Left ventricle myocardium inferior (tissue), 1 donor: ENCODE data around the gene TTC39A. TPM values are rescaled to one million over a fixed set of nuclear protein-coding genes. Genes with fewer than 3 reads are reported as not detected.

Source experiments
- DNase-seq: peaks from one replicate; pipeline ENCODE4 v3.0.0-alpha.2; 2020
- H3K27ac ChIP-seq: fragments of 200-600 bp; replicated peaks from 2 replicates; pipeline ENCODE4 v1.8.0; 2021
- H3K27me3 ChIP-seq: fragments of 200-600 bp; 2 replicates; pipeline ENCODE4 v1.8.0; 2021; ENCODE audit warnings: low read depth
- H3K36me3 ChIP-seq: fragments of 200-600 bp; 2 replicates; pipeline ENCODE4 v1.8.0; 2021
- H3K4me1 ChIP-seq: fragments of 200-600 bp; 2 replicates; pipeline ENCODE4 v1.8.0; 2021
- H3K4me3 ChIP-seq: fragments of 200-600 bp; 2 replicates; pipeline ENCODE4 v1.8.0; 2021; ENCODE audit warnings: mild to moderate bottlenecking, moderate library complexity
- H3K9me3 ChIP-seq: fragments of 200-600 bp; replicated peaks from 2 replicates; pipeline ENCODE4 v1.8.0; 2021
- intact Hi-C: fragments of 100-400 bp; cut with micrococcal nuclease; formaldehyde crosslinking; loops from one replicate; pipeline ENCODE4 v1.11.0; 2022
- total RNA-seq: library from RNA; stranded (reverse); fragmentation: NEBNext Ultra II Directional; extraction: Animal tissue kit (Norgen Biotek cat#: 25700); gene quantifications from one replicate; pipeline ENCODE4 v1.2.1, GENCODE V29; 2021
- TF ChIP-seq, protein P1 (sequence below): fragments of 200-600 bp; IDR thresholded peaks from 2 replicates; pipeline ENCODE4 v1.8.0; 2021; ENCODE audit warnings: antibody characterized with exemption, mild to moderate bottlenecking, borderline replicate concordance
- donor health status: DM: no; HTN: yes; CAD: no; lungs with severe emphysema.

Gene TTC39A
- total RNA-seq, 1 donor from 2014 or later, result 25.7 TPM

- Histone ChIP-seq H3K27ac (no peak overlapping the region), H3K4me3 (no peak overlapping the region), H3K36me3 (no peaks in the 10 kb centered on the region), H3K27me3 (peaks cover 48% of the 10 kb centered on the region), H3K4me1 (peaks cover 16% of the 10 kb centered on the region), H3K9me3 (no peaks in the 10 kb centered on the region)
- intact Hi-C loops, result no loop called here
- DNase-seq, result no peak
- TF ChIP-seq, protein P1, sequence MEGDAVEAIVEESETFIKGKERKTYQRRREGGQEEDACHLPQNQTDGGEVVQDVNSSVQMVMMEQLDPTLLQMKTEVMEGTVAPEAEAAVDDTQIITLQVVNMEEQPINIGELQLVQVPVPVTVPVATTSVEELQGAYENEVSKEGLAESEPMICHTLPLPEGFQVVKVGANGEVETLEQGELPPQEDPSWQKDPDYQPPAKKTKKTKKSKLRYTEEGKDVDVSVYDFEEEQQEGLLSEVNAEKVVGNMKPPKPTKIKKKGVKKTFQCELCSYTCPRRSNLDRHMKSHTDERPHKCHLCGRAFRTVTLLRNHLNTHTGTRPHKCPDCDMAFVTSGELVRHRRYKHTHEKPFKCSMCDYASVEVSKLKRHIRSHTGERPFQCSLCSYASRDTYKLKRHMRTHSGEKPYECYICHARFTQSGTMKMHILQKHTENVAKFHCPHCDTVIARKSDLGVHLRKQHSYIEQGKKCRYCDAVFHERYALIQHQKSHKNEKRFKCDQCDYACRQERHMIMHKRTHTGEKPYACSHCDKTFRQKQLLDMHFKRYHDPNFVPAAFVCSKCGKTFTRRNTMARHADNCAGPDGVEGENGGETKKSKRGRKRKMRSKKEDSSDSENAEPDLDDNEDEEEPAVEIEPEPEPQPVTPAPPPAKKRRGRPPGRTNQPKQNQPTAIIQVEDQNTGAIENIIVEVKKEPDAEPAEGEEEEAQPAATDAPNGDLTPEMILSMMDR, result no peak
Observed at GRCh38 chr1:51344276-51344601, 13.9 kb upstream of the TTC39A start.

DNA sequence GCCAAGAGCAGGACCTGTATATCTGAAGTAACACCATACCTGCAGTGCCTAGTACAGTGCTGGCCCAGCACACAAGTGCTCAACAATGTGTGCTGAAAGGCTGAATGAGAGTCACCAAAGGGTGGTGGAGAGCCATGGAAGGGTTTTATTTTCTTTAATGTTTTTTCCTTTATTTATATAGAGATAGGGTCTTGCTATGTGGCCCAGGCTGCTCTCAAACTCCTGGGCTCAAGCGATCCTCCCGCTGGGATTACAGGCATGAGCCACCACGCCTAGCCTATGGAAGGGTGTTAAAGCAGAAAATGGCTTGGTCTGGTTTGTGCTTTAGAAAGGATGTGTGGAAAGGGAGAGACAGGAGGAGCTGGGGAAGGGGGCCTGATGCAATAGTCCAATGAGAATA lies 13.3 kb upstream of the TTC39A start:
- no peak overlapping the region for H3K4me3 ChIP-seq
- no peak for DNase-seq
- intact Hi-C loops, result no loop called here
- TF ChIP-seq, protein P1, result no peak
- no peaks in the 10 kb centered on the region for H3K36me3 ChIP-seq
- H3K27ac ChIP-seq, result no peak overlapping the region
- no peaks in the 10 kb centered on the region for H3K9me3 ChIP-seq
- peaks cover 16% of the 10 kb centered on the region for H3K4me1 ChIP-seq
- H3K27me3 ChIP-seq, result peaks cover 48% of the 10 kb centered on the region

- intact Hi-C loops, result no loop called here
- Histone ChIP-seq H3K4me1 (peaks cover 16% of the 10 kb centered on the region), H3K27me3 (peaks cover 48% of the 10 kb centered on the region), H3K27ac (no peak overlapping the region), H3K4me3 (no peak overlapping the region), H3K36me3 (no peaks in the 10 kb centered on the region), H3K9me3 (no peaks in the 10 kb centered on the region)
- TF ChIP-seq, protein P1, result no peak
- DNase-seq, result no peak
Observed at GRCh38 chr1:51342591-51343206, 12.3 kb upstream of the TTC39A start.

- Histone ChIP-seq H3K36me3 (no peaks in the 10 kb centered on the region), H3K4me1 (peaks cover 16% of the 10 kb centered on the region), H3K27ac (no peak overlapping the region), H3K9me3 (no peaks in the 10 kb centered on the region), H3K4me3 (no peak overlapping the region), H3K27me3 (peaks cover 48% of the 10 kb centered on the region)
- intact Hi-C loops, result no loop called here
- TF ChIP-seq, protein P1, result no peak
- no peak for DNase-seq
Observed at GRCh38 chr1:51341876-51342496, 11.6 kb upstream of the TTC39A start.

- Histone ChIP-seq H3K9me3 (no peaks in the 10 kb centered on the region), H3K4me3 (no peak overlapping the region), H3K4me1 (peaks cover 11% of the 10 kb centered on the region), H3K27ac (no peak overlapping the region), H3K27me3 (peaks cover 43% of the 10 kb centered on the region), H3K36me3 (no peaks in the 10 kb centered on the region)
- intact Hi-C loops, result no loop called here
- DNase-seq, result no peak
- TF ChIP-seq, protein P1, result no peak
Observed at GRCh38 chr1:51340380-51340779, 10.0 kb upstream of the TTC39A start.
